Stimulated activated CD4-positive, alpha-beta T cell treated with anti-CD3 and anti-CD28 coated beads, Interleukin-4, amount 100 ng/mL, for 48 hours (primary cell): ENCODE measurements around the gene PRKCZ.
"Not testable (repeated sequence)": the region's sequence is repeated elsewhere in the genome, so short reads cannot be mapped to it uniquely, and the experiment has no call there.

Source experiments
- DNase-seq, 2 donors: peaks; one replicate each; pipeline ENCODE4 v3.0.0-alpha.2; 2020; ENCODE audit warnings: low read depth in 2 of 2

Gene PRKCZ

DNA sequence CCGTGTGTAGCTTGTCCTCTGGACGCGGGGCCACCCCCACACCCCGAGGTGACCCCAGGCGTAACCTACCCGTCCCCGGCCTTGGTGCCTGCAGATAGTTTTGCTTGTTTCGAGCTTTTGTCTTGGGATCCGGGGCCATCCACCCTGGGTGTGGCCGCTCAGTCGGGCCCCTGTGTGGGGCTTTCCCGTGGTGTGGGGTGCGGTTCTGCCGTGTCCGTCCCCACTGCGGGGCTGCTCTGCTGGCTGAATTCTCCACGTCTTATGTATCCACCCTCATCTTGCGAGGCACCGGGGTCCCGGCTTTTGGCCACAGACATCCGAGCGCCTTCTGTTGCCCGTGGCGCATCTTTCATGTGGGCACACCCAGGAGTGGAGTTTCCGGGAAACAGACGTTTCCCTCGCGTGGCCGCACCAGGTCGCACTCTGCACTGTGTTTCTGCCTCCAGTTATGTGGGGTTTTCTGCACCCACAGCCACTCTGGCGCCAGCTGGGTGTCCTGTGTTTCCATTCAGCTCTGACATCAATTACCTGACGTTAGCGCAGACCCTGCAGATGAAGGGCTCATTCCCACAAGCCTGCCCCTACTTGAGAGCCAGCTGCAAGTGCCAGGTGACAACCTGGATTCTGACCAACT lies 64.9 kb downstream of the PRKCZ start:
- no peak for DNase-seq

DNA sequence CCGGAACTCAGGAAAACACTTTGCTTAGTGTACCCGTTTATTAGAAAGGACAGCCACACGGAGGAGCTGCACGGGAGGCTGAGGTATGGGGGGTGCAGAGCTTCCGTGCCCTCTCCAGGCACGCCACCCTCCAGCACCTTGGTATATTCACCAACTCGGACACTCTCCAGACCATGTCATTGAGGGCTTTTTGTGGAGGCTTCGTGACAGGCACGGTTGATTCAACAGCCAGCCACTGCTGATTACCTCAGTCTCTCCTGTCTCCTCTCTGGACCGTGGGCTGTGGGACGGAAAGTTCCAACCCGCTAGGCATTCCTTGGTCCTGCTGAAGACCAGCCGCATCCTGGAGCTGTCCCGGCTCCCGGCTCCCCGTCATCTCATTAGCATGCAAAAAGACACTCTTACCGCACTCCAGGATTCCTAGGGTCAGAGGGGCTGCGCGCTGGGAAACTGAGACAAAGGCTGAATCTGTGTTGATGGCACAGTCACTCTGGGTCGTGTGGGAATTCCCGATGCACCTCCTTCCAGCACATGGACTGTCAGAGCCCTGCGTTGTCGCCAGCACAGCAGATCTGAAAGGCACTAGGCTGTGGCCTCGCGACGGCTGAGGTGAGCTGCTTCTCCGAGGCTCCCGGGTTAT lies 65.6 kb downstream of the PRKCZ start:
- DNase-seq = no peak

DNA sequence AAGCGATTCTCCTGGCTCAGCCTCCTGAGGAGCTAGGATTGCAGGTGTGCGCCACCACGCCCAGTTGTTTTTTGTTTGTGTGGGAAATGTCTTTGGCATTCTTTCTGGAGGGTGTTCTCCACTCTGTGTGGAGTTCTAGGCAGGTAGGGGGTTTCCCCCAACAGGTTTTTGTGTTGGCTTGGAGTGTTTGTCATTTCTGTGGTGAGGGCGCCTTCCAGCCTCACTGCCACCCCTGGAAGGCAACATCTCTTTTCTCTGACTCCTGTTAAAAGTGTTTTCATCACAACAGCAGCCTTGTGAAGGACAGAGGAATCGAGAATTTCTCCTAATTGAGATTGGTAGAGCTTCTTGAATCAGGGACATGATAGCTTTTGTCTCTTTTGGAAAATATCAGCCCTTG lies 69.7 kb downstream of the PRKCZ start:
- no peak for DNase-seq

DNA sequence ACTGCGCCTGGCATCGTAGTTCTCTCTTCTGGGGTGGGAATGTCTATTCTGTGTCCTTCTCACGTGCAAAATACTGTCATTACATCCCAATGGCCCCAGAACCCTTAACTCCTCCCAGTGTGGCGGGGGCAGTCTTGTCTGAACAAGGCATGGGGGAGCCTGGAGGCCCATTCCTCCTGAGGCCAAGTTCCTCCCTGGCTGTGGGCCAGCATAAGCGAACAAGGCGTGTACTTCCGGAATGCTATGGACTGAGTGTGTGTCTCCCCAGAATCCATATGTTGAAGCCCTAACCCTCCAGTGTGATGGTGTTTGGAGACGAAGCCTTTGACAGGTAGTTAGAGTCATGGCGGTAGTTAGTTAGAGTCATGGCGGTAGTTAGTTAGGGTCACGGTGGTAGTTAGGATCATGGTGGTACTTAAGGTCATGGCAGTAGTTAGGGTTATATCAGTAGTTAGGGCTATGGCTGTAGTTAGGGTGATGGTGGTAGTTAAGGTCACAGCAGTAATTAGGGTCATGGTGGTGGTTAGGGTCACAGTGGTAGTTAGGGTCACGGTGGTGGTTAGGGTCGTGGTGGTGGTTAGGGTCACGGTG lies 71.0 kb downstream of the PRKCZ start:
- DNase-seq = no peak

GRCh38 chr1:2121794-2122193 lies 71.6 kb downstream of the PRKCZ start:
- DNase-seq = not testable (repeated sequence)

DNA sequence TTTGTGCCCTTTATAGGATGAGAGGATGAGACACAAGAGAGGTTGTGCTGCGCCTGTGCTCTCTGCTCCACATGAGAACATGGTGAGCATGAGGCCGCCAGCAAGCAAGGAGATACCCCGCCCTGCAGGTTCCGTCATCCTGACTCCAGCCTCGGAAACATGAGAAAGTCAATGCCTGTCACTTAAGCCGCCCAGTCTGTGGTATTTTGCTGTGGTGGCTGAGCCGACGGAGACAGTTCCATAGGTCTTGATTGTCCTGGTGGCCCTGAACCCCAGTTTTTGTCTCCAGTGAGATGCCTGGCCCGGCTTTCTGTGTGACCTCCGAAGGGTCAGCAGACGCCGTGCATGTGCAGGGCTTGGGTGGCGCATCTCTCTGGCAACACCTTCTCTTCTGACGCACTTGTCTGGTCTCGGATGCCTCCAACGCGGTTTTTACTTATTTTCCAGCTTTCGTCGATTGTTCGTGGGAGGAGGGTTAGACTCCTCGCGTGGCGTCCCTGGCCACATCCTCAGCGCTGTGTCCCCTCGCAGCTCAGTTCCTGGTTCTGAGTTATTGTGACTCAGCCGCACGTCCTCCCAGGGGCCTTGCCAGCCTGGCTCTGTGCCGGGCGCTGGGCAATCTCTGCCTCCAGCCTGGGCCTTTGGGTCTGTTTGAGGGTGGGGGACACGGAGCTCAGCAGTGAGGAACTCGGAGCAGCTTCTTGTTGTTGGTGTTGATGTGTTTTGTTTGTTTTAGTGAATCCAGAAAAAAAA lies 74.4 kb downstream of the PRKCZ start:
- no peak for DNase-seq

GRCh38 chr1:2125350-2126211 lies 75.4 kb downstream of the PRKCZ start:
- DNase-seq = no peak

DNA sequence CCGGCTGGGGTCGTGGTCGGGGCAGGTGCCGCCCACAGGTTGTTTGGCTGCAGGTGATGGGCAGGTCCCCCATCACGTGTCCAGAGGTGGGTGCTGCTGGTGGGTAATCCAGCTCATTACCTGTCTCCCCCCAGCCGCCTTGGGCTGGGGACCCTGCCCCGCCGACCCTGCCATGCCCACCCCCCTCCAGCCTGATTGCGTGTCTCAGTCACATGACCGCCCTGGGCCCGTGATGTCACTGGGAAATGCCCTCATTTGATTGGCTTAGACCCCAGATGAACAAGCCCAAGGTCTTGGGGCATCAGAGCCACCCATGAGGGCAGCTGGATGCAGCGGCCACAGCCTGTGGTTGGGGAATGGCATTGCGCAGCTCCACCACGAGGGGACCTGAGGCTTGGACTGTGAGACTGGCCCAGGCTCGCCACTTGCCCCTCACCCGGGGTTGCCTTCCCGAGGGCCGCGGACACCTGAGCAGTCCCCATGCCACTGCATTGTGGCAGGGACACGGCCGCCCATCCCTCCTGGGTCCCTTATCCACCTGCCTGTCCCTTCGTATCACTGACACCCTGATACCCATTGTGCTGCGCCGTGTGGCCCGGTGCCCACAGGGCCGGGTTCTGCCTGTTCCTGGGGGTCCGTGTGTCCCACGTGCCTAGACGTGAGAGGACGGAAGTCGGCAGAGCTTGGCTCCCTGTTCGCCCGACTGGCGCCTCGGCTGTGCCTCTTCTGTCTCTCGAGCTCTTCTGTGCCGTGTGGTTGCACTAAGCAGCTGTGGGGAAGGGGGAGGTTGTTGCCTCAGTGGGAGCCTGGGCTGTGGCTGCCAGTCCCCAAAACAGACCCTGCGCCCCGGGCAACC lies 76.3 kb downstream of the PRKCZ start:
- DNase-seq = no peak

- DNase-seq = no peak
Measured at GRCh38 chr1:2127187-2128145, 77.3 kb downstream of the PRKCZ start.

DNA sequence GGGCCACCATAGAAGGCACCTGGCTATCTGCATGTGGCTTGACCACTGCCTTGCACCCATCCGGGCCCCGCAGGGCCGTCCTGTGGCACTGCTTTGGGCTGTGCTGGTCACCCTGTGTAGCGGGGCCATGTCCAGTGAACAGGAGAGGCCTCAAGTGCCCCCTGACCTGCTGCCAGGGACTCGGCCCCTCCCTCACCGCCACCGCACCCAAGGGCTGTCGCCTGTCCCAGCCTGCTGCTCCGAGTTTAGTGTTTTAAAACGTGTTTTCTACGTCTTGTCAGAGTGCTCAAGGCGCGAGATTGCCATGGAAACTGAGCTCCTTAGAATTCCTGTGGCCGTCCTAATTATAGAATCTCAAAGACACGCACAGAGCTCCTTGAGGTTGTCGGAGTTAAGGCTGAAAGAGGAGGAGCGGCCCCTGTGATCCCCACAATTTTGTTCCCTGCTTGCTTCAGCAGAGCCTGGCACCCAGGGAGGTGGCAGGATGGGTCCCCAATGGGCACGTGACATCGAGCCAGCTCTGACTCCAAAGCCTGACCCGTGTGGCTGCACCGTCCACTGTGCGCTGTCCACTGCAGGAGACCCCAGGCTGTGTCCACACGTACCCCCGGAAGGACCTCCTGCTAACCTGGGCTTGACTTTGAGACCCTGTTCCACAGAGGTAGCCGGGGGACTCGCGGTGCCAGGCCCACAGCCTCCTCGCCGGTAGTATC lies 78.1 kb downstream of the PRKCZ start:
- no peak for DNase-seq

- DNase-seq = no peak
Measured at GRCh38 chr1:2129256-2129943, 79.2 kb downstream of the PRKCZ start.

GRCh38 chr1:2130156-2130555 lies 79.9 kb downstream of the PRKCZ start:
- no peak for DNase-seq

GRCh38 chr1:2130871-2131289 lies 80.7 kb downstream of the PRKCZ start:
- DNase-seq = no peak

DNA sequence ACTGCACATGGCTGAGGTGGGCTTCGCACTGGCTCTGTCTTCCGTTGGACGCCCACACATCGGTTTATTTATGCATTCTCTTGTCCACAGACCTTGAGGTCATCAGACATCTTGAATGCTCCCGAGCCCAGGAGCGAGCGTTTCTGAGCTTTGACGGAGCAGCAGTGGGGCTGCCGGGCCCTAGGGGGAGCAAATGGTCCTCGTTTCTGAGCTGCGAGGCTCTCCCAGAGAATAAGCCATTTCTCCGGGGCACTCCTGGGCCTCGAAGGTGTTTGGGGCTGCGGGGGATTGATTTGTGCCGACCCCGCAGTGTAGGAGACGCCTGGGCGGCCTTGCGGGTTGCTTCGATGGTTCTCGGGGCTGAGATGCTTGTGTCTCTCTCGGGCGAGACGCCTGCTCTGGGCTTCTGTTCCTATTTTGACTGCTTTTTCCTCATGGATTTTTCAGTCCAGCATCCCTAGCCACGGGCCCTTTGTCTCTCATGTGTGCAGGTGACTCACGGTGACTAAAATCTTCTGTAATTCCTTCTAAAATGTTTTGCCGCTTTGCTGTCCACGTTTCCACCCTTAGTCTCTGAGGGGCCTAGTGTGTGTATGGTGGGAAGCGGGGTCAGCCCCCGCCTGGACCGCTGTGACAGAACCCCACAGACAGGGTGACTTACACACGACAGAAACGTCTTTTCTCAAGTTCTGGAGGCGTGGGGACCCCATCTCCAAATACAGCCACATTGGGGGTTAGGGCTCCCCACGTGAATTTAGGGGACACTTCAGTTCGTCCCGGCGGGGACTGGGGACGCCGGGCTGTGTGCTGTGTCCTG lies 82.2 kb downstream of the PRKCZ start:
- no peak for DNase-seq

DNA sequence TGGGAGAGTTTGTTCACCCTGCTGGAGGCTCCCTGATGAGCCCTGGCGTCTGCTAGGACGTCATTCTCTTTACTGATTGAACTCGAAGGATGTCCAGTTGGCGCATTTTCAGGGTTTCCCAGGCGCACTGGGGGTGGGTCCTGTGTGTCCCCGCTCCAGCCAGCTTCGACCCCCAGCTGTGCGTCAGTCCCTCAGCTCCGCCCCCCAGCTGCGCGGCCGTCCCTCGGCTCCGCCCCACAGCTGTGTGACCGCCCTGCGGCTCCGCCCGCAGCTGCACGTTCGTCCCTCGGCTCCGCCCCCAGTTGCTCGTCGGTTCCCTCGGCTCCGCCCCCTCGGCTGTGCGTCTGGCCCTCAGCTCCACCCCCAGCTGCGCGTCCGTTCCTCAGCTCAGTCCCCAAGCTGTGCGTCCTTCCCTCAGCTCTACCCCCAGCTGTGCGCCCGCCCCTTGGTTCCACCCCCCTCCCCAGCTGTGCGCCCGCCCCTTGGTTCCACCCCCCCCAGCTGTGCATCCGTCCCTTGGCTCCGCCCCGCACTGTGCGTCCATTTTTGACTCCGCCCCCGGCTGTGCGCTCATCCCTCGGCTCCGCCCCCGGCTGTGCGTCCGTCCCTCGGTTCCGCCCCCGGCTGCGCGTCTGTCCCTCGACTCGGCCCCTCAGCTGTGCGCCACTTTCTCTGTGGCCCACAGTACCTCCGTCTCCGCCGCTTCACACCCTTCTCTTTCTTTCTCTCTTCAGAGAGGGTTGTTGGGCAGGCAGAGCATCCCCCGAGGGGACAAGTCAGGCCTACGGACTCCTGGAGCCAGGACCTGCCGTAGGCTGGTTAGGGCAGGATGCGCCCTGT lies 83.0 kb downstream of the PRKCZ start:
- DNase-seq = peak; percentile 97

GRCh38 chr1:2133879-2134215 lies 83.6 kb downstream of the PRKCZ start:
- DNase-seq = no peak

GRCh38 chr1:2134266-2134620 lies 84.0 kb downstream of the PRKCZ start:
- no peak for DNase-seq
